ENCODE measurements around the gene RDM1. TPM values are rescaled to one million over a fixed set of nuclear protein-coding genes. Genes with fewer than 3 reads are reported as not detected.

The RDM1 gene
- total and polyA plus RNA-seq, 7 experiments from 2014 or later, result 0.39 to 6.9 TPM; not detected in 5

Other genes with a start within 250 kb of the RDM1 start
- gene RASL10B, start 199.1 kb downstream of the RDM1 start, total RNA-seq, result under 1 TPM; 0.34 to 0.76 (median 0.60) TPM
- under 1 TPM; 0.14 to 0.37 TPM for gene RASL10B, start 199.1 kb downstream of the RDM1 start, polyA plus RNA-seq
- under 1 TPM in 4 of 5 experiments, not detected in 1; 0.16 to 0.49 (median 0.24) TPM for gene GAS2L2, start 177.5 kb downstream of the RDM1 start, total RNA-seq
- gene GAS2L2, start 177.5 kb downstream of the RDM1 start, polyA plus RNA-seq, result not detected
- not detected for gene C17orf50, start 169.9 kb downstream of the RDM1 start, total RNA-seq
- under 1 TPM in 1 of 2 donors, not detected in 1; 0.27 TPM for gene C17orf50, start 169.9 kb downstream of the RDM1 start, polyA plus RNA-seq
- 10 to 100 TPM in 3 of 5 experiments, 1 to 10 TPM in 1, not detected in 1; 2.9 to 15.1 (median 14.0) TPM for gene MMP28, start 135.1 kb downstream of the RDM1 start, total RNA-seq
- 10 to 100 TPM; 19.7 to 33.1 TPM for gene MMP28, start 135.1 kb downstream of the RDM1 start, polyA plus RNA-seq
- 100 to 1,000 TPM; 162 to 281 (median 243) TPM for gene TAF15, start 121.3 kb downstream of the RDM1 start, total RNA-seq
- 10 to 100 TPM; 27.8 to 30.2 TPM for gene TAF15, start 121.3 kb downstream of the RDM1 start, polyA plus RNA-seq
- 1 to 10 TPM in 1 of 5 experiments, under 1 TPM in 1, not detected in 3; 0.22 to 1.9 TPM for gene HEATR9, start 61.9 kb downstream of the RDM1 start, total RNA-seq
- under 1 TPM in 1 of 2 donors, not detected in 1; 0.09 TPM for gene HEATR9, start 61.9 kb downstream of the RDM1 start, polyA plus RNA-seq
- gene CCL5, start 50.4 kb downstream of the RDM1 start, total RNA-seq, result 100 to 1,000 TPM in 1 of 5 experiments, 10 to 100 TPM in 4; 17.0 to 192 (median 29.1) TPM
- gene CCL5, start 50.4 kb downstream of the RDM1 start, polyA plus RNA-seq, result 1 to 10 TPM; 2.8 to 4.1 TPM
- gene LYZL6, start 12.9 kb upstream of the RDM1 start, total RNA-seq, result not detected
- not detected for gene LYZL6, start 12.9 kb upstream of the RDM1 start, polyA plus RNA-seq
- gene CCL16, start 50.7 kb upstream of the RDM1 start, total RNA-seq, result not detected
- not detected for gene CCL16, start 50.7 kb upstream of the RDM1 start, polyA plus RNA-seq
- not detected for gene CCL14, start 56.0 kb upstream of the RDM1 start, total RNA-seq
- gene CCL14, start 56.0 kb upstream of the RDM1 start, polyA plus RNA-seq, result not detected
- gene CCL15, start 70.8 kb upstream of the RDM1 start, total RNA-seq, result not detected
- gene CCL15, start 70.8 kb upstream of the RDM1 start, polyA plus RNA-seq, result not detected
- gene CCL23, start 87.2 kb upstream of the RDM1 start, total RNA-seq, result not detected
- not detected for gene CCL23, start 87.2 kb upstream of the RDM1 start, polyA plus RNA-seq
- not detected for gene CCL18, start 133.5 kb upstream of the RDM1 start, total RNA-seq
- not detected for gene CCL18, start 133.5 kb upstream of the RDM1 start, polyA plus RNA-seq
- 10 to 100 TPM in 3 of 5 experiments, 1 to 10 TPM in 2; 1.6 to 72.5 (median 44.0) TPM for gene CCL3, start 159.4 kb upstream of the RDM1 start, total RNA-seq
- gene CCL3, start 159.4 kb upstream of the RDM1 start, polyA plus RNA-seq, result not detected
- gene CCL4, start 173.1 kb upstream of the RDM1 start, total RNA-seq, result 10 to 100 TPM in 3 of 5 experiments, 1 to 10 TPM in 2; 1.6 to 35.6 (median 12.8) TPM
- gene CCL4, start 173.1 kb upstream of the RDM1 start, polyA plus RNA-seq, result under 1 TPM; 0.74 to 0.96 TPM
- gene TBC1D3B, start 245.9 kb upstream of the RDM1 start, total RNA-seq, result 10 to 100 TPM in 2 of 5 experiments, 1 to 10 TPM in 3; 4.0 to 13.3 (median 9.7) TPM
- gene TBC1D3B, start 245.9 kb upstream of the RDM1 start, polyA plus RNA-seq, result not detected

All from naive thymus-derived CD4-positive, alpha-beta T cell (primary cell).